ENCODE results near the gene PSAPL1.

The PSAPL1 gene

GRCh38 chr4:7415927-7416686 lies 18.6 kb downstream of the PSAPL1 start:
- no peak for DNase-seq

GRCh38 chr4:7414736-7415510 lies 19.8 kb downstream of the PSAPL1 start:
- no peak for DNase-seq

- no peak for DNase-seq
Measured at GRCh38 chr4:7414046-7414445, 20.7 kb downstream of the PSAPL1 start.

- DNase-seq: no peak
Measured at GRCh38 chr4:7412554-7412912, 22.2 kb downstream of the PSAPL1 start.

GRCh38 chr4:7411896-7412553 lies 22.7 kb downstream of the PSAPL1 start:
- DNase-seq: peak; percentile 59 to 84

GRCh38 chr4:7411491-7411890 lies 23.2 kb downstream of the PSAPL1 start:
- no peak for DNase-seq

GRCh38 chr4:7410446-7410845 lies 24.3 kb downstream of the PSAPL1 start:
- DNase-seq: no peak

- no peak for DNase-seq
Measured at GRCh38 chr4:7408166-7408565, 26.6 kb downstream of the PSAPL1 start.

- no peak for DNase-seq
Measured at GRCh38 chr4:7403001-7403400, 31.7 kb downstream of the PSAPL1 start.

- peak in 1 of 2 experiments; percentile 27 for DNase-seq
Measured at GRCh38 chr4:7402526-7402925, 32.2 kb downstream of the PSAPL1 start.

GRCh38 chr4:7400671-7401298 lies 33.9 kb downstream of the PSAPL1 start:
- DNase-seq: no peak

- no peak for DNase-seq
Measured at GRCh38 chr4:7399440-7400234, 35.1 kb downstream of the PSAPL1 start.

GRCh38 chr4:7398788-7399439 lies 35.8 kb downstream of the PSAPL1 start:
- DNase-seq: peak in 1 of 2 experiments; percentile 61

- DNase-seq: peak; percentile 97 to 99
Measured at GRCh38 chr4:7398104-7398423, 36.7 kb downstream of the PSAPL1 start.

- DNase-seq: peak in 1 of 2 experiments; percentile 28
Measured at GRCh38 chr4:7397206-7398103, 37.3 kb downstream of the PSAPL1 start.

GRCh38 chr4:7396186-7396910 lies 38.4 kb downstream of the PSAPL1 start:
- DNase-seq: no peak

GRCh38 chr4:7395645-7396044 lies 39.1 kb downstream of the PSAPL1 start:
- DNase-seq: peak in 1 of 2 experiments; percentile 82

- peak; percentile 83 to 93 for DNase-seq
Measured at GRCh38 chr4:7394681-7395451, 39.9 kb downstream of the PSAPL1 start.
